GM19467 (cell line): ENCODE measurements around the gene UVRAG.
A peak's percentile ranks its signal among the peaks of the same experiment; 100 is the strongest.
"Not testable (repeated sequence)": the region's sequence is repeated elsewhere in the genome, so short reads cannot be mapped to it uniquely, and the experiment has no call there.

ENCODE experiments used
- ATAC-seq: cut with Tn5 transposase; IDR thresholded peaks from one replicate; pipeline ENCODE4 v1.9.1; 2021; ENCODE audit warnings: mild to moderate bottlenecking, moderate library complexity; ENCODE audit not compliant: unreplicated experiment

UVRAG gene

DNA sequence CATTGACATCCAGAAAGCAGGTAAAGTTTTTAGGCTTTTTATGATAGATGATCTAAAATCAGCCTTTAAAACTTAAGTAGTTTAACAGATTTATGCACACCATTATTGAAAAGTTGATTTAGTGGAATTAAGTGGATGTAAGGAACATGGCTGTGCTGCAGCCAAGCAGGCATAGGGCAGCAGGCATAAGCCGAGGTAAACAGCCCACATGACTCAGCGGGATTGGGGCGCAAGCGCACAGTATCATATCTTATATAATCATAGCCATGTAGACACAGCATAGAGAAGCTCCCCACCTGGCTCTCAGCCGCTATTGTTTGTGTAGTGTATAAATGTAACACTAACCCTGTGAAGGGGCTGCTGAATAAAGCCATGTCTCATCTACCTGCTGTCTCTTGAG is 233.8 kb downstream of the UVRAG start:
- ATAC-seq = no peak

DNA sequence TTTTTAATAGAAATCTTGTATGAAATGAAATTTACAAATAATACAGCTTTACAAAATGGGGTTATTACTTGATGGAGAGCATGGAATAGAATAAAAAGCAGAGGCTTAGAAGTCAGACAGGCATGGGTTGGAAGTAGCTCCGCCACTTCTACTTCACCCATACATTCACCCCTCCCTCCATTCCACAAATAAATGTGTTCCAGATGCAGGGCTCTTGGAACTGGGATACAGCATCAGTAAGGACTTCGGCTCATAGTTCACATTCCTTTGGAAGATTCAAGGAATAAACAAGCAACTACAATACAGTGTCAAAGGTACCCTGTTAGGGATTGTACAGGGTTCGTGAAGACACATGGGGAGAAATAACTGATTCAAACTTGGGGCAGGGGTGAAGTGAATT is 234.5 kb downstream of the UVRAG start:
- no peak for ATAC-seq

- ATAC-seq = no peak
Observed at GRCh38 chr11:76051937-76052336, 236.9 kb downstream of the UVRAG start.

DNA sequence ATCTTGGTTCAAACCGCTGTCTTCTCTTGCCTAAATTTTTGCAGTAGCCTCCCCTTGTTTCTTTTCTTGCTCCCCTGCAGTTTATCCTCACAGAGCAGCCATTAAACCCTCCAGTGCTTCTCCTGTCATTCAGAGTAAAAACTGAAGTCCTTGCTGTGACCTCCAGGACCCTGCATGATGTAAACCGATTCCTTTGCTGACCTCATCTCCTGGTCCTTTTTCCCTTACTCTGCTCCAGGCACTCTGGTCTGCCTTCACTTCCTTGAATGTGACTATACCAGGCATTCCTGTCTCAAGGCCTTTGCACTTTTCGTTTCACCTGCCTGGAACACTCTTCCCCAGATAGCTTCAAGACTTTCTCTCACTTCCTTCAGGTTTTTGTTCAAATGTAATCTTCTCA is 239.3 kb downstream of the UVRAG start:
- no peak for ATAC-seq

DNA sequence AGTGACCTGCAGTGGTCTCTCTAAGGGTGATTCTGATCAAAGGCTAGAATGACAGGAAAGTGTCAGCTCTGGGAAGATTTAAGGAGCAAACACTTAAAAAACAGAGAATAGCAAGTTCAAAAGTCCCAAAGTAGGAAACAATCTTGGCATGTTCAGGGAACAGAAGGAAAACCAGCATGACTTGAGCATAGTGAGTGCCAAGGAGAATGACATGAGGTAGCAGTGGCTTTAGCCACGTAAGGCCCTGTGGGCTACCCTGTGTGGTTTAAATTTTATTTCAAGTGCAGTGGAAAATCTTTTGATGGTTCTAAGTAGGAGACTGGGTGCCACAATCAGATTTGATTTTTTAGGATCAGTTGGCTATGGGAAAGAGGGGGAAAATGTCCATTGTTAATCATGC is 241.9 kb downstream of the UVRAG start:
- ATAC-seq = no peak

DNA sequence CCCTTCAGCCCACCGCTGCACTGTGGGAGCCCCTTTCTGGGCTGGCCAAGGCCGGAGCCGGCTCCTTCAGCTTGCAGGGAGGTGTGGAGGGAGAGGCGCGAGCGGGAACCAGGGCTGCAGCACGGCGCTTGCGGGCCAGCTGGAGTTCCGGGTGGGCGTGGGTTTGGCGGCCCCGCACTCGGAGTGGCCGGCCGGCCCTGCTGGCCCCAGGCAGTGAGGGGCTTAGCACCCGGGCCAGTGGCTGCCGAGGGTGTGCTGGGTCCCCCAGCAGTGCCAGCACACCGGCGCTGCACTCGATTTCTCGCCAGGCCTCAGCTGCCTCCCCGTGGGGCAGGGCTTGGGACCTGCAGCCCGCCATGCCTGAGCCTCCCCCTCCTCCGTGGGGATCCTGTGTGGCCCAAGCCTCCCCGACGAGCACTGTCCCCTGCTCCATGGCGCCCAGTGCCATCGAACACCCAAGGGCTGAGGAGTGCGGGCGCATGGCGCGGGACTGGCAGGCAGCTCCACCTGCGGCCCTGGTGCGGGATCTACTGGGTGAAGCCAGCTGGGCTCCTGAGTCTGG is 245.5 kb downstream of the UVRAG start:
- not testable (repeated sequence) for ATAC-seq

DNA sequence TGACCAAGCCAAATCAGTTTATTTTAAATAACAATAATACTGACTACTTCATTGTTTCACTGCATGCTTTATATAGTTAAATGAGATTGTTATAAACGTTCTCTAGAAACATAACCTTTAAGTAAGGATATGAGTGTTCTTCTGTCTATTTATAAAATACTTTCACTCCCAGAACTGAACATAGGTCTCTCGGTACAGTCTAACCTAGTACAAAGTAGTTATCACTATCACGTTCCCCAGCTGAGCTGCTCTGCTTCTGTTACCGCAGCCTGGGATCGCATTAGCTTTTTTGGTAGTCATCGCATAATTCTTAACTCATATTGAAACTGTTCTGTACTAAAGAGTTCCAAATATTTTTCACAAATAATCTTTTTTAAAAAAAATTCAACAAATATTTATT is 247.7 kb downstream of the UVRAG start:
- ATAC-seq = peak; percentile 67

- ATAC-seq = no peak
Observed at GRCh38 chr11:76064192-76064591, 249.2 kb downstream of the UVRAG start.

- no peak for ATAC-seq
Observed at GRCh38 chr11:76067099-76067498, 252.1 kb downstream of the UVRAG start.

- ATAC-seq = no peak
Observed at GRCh38 chr11:76069001-76069400, 254.0 kb downstream of the UVRAG start.

GRCh38 chr11:76071090-76071489 is 256.1 kb downstream of the UVRAG start:
- no peak for ATAC-seq

DNA sequence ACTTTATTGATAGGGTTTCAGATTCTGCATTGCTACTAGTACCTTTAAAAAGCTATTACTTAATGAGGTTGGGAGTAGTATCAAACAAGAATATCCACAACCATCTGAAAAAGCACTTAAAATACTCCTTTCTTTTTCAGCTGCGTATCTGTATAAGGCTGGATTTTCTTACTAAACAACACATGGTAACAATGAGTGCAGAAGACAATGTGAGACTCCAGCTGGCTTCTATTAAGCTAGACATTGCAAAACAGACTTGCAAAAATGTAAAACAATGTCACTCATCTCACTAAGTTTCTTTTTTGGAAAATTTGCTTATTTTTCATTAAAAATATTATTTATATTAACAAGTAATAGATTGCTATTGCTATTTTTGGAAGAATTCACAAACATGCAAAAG is 258.7 kb downstream of the UVRAG start:
- no peak for ATAC-seq

GRCh38 chr11:76074148-76075095 is 259.4 kb downstream of the UVRAG start:
- ATAC-seq = no peak

GRCh38 chr11:76075716-76076115 is 260.7 kb downstream of the UVRAG start:
- no peak for ATAC-seq

GRCh38 chr11:76076253-76076652 is 261.2 kb downstream of the UVRAG start:
- ATAC-seq = not testable (repeated sequence)

DNA sequence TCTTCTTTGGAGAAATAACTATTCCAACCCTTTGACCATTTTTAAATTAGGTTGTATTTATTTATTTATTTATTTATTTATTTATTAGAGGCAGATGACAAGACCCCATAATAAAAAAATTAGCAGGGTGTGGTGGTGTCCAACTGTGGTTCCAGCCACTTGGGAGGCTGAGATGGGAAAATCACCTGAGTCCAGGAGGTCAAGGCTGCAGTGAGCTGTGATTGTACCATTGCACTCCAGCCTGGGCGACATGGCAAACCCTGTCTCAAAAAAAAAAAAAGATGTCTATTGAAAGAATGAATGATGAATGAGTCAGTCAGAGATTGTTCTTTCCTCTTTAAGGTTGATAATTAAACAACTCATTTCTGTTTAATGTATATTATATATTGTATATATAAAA is 261.7 kb downstream of the UVRAG start:
- no peak for ATAC-seq

GRCh38 chr11:76077575-76078150 is 262.7 kb downstream of the UVRAG start:
- no peak for ATAC-seq

GRCh38 chr11:76081084-76081483 is 266.1 kb downstream of the UVRAG start:
- not testable (repeated sequence) for ATAC-seq

DNA sequence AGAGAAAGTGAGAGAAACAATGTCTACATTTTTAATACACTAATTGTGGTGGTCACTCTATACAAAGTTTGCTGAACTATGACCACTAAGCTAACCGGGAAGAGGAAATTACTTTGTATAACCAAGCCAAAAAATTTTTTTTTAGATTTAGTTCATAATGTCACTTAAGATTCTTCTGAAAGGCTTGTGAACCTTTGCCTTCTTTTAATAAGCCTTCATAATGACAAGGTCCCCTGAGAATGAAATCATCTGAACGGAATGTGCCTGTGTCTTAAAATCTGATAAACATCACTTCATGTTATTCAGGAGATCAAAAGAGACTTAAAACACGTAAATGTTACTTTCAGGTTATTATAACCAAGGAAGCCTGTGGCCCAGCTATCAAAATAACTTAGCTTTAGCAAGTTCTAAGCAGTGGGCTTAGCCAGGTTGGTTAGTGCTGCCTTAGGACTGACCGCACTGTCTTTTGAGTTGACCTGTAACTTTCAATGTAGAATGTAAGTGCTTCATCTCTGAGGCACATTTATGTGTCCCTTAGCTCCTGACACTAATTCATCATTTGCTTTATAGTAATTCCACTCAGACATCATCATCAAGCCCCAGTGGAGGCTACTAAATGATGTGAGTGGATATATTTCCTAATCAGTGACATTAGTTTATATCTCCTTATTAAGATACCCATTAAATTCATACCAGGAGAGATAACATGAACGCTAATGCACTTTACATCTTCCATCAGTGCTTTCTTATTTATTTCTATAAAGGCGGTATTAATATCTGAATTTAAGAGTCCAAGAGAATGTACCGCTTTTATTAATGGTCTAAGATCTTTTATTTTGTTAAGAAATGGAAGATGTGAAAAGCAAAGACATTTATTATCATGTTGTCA is 268.8 kb downstream of the UVRAG start:
- no peak for ATAC-seq

GRCh38 chr11:76085270-76085669 is 270.3 kb downstream of the UVRAG start:
- ATAC-seq = no peak
